HuH-7 (cell line): ENCODE results near the gene SCNN1A.

ENCODE experiments used
- DNase-seq: peaks from one replicate; pipeline ENCODE4 v3.0.0; 2011; ENCODE audit warnings: low spot score

Gene SCNN1A

GRCh38 chr12:6383572-6384498, 8.5 kb upstream of the SCNN1A start, which contains the start of gene LTBR:
Gene LTBR (plus strand): TSS chr12:6384162. CDS start chr12:6384359, 197 bp downstream.
- peak; percentile 92 for DNase-seq

- no peak for DNase-seq
Measured at GRCh38 chr12:6382982-6383381, 7.6 kb upstream of the SCNN1A start.

- DNase-seq = no peak
Measured at GRCh38 chr12:6382371-6382770, 7.0 kb upstream of the SCNN1A start.

- no peak for DNase-seq
Measured at GRCh38 chr12:6380141-6381121, 5.1 kb upstream of the SCNN1A start.

- DNase-seq = no peak
Measured at GRCh38 chr12:6378709-6379472, 3.5 kb upstream of the SCNN1A start.

- DNase-seq = no peak
Measured at GRCh38 chr12:6377667-6377994, 2.3 kb upstream of the SCNN1A start.

GRCh38 chr12:6376870-6377666, 1.7 kb upstream of the SCNN1A start:
- DNase-seq = no peak

GRCh38 chr12:6376079-6376869, 911 bp upstream of the SCNN1A start:
- peak; percentile 88 for DNase-seq

- no peak for DNase-seq
Measured at GRCh38 chr12:6374786-6375160, 590 bp downstream of the SCNN1A start.

GRCh38 chr12:6374028-6374785, 1.2 kb downstream of the SCNN1A start:
- DNase-seq = no peak

GRCh38 chr12:6373022-6373787, 2.2 kb downstream of the SCNN1A start:
- no peak for DNase-seq

- peak; percentile 76 for DNase-seq
Measured at GRCh38 chr12:6372403-6373003, 2.9 kb downstream of the SCNN1A start.

- peak; percentile 96 for DNase-seq
Measured at GRCh38 chr12:6370994-6371754, 4.2 kb downstream of the SCNN1A start.

- no peak for DNase-seq
Measured at GRCh38 chr12:6370576-6370935, 4.8 kb downstream of the SCNN1A start.

GRCh38 chr12:6369916-6370575, 5.3 kb downstream of the SCNN1A start:
- DNase-seq = no peak

GRCh38 chr12:6368906-6369525, 6.3 kb downstream of the SCNN1A start:
- no peak for DNase-seq
